Thyroid gland (tissue), 4 donors: Measurements from ENCODE around the gene GRPEL1. TPM values are rescaled to one million over a fixed set of nuclear protein-coding genes. Genes with fewer than 3 reads are reported as not detected.

Experiments
- DNase-seq, 2 donors: peaks; one replicate each; pipeline ENCODE4 v3.0.0-alpha.2; 2019
- H3K27ac ChIP-seq, 3 donors: fragments of 200-600 bp; sonication (generic); 1 replicate in 2 of 3; 2 replicates in 1 of 3; pipeline ENCODE4 v1.5.1; 2016 to 2019; ENCODE audit warnings: mild to moderate bottlenecking in 1 of 3, moderate library complexity in 1 of 3
- H3K27me3 ChIP-seq: fragments of 200-600 bp; sonication (generic); one replicate; pipeline ENCODE4 v1.5.1; 2019
- H3K36me3 ChIP-seq, 2 donors: fragments of 200-600 bp; sonication (generic); one replicate each; pipeline ENCODE4 v1.5.1; 2016 to 2019
- H3K4me1 ChIP-seq, 2 donors: fragments of 200-600 bp; sonication (generic); one replicate each; pipeline ENCODE4 v1.5.1; 2017 to 2019
- H3K4me3 ChIP-seq, 3 donors: fragments of 200-600 bp; sonication (generic); replicated peaks in 1 of 3; 1 replicate in 2 of 3; 2 replicates in 1 of 3; pipeline ENCODE4 v1.5.1; 2016; ENCODE audit warnings: mild to moderate bottlenecking in 1 of 3
- H3K9me3 ChIP-seq: fragments of 200-600 bp; sonication (generic); one replicate; pipeline ENCODE4 v1.5.1; 2017
- POLR2A ChIP-seq, 2 donors: fragments of 450-650 bp; IDR thresholded peaks; one replicate each; pipeline ENCODE4 v1.6.1; 2017; ENCODE audit warnings: antibody characterized with exemption in 2 of 2, mild to moderate bottlenecking in 2 of 2, moderate library complexity in 1 of 2
- WGBS, 2 donors: methylation state at CpG; one replicate each; pipeline ENCODE4 v1.1.5; 2017; 5-methylcytosine and 5-hydroxymethylcytosine counted together
- intact Hi-C: fragments of 100-400 bp; cut with DNase I; formaldehyde crosslinking; loops from one replicate; pipeline ENCODE4 v1.15.1; 2023
- total RNA-seq, 4 donors: library from RNA; depleted of rRNA; stranded (reverse); fragments of >200 nt; gene quantifications; one replicate each; pipeline ENCODE4 v1.2.3, GENCODE V29; 2016
- TF ChIP-seq, protein P1 (sequence below), 6 experiments: fragments of 200-600 bp in 3 of 6; fragments of 450-650 bp in 3 of 6; sonication (generic) in 3 of 6; IDR thresholded peaks; one replicate each; pipeline ENCODE4 v1.5.1; 2016 to 2019; ENCODE audit warnings: antibody characterized with exemption in 6 of 6, mild to moderate bottlenecking in 2 of 6, inconsistent platforms in 1 of 6, moderate library complexity in 1 of 6

Gene GRPEL1
- total RNA-seq, 4 donors from 2014 or later, result 13.4 to 21.9 (median 17.5) TPM

DNA sequence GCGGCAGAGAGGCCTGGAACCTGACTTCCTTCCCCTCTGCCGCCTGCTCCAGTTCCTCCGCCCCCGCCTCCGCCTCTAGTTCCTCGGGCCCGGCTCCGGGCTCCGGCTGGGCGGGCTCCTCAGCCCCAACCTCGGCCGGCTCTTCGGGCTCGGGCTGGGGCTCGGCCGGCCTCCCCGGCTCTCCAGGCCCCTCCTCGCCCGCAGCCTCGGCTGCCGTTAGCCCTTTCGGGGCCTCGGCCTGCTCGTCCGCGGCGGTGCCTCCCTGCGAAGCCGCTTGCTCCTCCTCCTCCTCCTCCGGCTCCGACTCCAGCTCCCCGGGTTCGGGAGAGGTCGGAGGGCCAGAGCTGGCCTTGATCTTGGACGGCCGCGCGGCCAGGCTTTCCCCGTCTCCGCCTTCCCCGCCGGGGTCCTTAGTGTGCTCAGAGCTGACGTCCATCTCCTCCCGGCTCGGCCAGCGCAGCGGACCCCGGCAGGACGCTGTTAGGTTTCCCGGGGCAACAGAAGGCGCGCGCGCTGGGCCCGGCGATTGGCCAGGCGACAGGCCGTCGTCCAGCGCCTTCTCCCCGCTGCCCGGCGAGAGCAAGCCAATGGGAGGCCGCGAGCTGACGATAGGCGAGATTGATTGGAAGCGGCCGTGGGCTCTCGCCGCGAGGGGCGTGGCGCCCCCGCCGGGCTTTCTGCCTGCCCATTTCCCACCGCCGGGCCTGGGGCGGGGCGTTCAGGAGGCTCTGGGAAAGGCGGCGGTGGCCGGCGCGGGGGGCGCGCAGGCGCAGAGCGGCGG is 25.2 kb downstream of the GRPEL1 start:
- intact Hi-C loops, result loop anchor here (2.0 to 10.0 kb wide), 3 partner anchors 26 to 138 kb away; partner anchors contain the start of genes GRPEL1 and TBC1D14
- TF ChIP-seq, protein P1, sequence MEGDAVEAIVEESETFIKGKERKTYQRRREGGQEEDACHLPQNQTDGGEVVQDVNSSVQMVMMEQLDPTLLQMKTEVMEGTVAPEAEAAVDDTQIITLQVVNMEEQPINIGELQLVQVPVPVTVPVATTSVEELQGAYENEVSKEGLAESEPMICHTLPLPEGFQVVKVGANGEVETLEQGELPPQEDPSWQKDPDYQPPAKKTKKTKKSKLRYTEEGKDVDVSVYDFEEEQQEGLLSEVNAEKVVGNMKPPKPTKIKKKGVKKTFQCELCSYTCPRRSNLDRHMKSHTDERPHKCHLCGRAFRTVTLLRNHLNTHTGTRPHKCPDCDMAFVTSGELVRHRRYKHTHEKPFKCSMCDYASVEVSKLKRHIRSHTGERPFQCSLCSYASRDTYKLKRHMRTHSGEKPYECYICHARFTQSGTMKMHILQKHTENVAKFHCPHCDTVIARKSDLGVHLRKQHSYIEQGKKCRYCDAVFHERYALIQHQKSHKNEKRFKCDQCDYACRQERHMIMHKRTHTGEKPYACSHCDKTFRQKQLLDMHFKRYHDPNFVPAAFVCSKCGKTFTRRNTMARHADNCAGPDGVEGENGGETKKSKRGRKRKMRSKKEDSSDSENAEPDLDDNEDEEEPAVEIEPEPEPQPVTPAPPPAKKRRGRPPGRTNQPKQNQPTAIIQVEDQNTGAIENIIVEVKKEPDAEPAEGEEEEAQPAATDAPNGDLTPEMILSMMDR (IDR thresholded peaks at IDR 0.05), result peak in 3 of 6 experiments; percentile 56 to 83 (median 69)
- TF ChIP-seq POLR2A (IDR thresholded peaks at IDR 0.05), result peak in 1 of 2 donors; percentile 45
- Histone ChIP-seq H3K27ac (peak overlapping the region; percentile 14 to 50 (median 46)), H3K36me3 (no peaks in the 10 kb centered on the region), H3K4me1 (peaks cover 32 to 38% of the 10 kb centered on the region in 2 donors), H3K4me3 (peak overlapping the region; percentile 17 to 74 (median 33)), H3K9me3 (no peaks in the 10 kb centered on the region), H3K27me3 (no peaks in the 10 kb centered on the region)
- 1 to 2% methylated on average over 29 to 41 of the region's 90 CpGs for WGBS, 2 donors
- peak; percentile 98 for DNase-seq

DNA sequence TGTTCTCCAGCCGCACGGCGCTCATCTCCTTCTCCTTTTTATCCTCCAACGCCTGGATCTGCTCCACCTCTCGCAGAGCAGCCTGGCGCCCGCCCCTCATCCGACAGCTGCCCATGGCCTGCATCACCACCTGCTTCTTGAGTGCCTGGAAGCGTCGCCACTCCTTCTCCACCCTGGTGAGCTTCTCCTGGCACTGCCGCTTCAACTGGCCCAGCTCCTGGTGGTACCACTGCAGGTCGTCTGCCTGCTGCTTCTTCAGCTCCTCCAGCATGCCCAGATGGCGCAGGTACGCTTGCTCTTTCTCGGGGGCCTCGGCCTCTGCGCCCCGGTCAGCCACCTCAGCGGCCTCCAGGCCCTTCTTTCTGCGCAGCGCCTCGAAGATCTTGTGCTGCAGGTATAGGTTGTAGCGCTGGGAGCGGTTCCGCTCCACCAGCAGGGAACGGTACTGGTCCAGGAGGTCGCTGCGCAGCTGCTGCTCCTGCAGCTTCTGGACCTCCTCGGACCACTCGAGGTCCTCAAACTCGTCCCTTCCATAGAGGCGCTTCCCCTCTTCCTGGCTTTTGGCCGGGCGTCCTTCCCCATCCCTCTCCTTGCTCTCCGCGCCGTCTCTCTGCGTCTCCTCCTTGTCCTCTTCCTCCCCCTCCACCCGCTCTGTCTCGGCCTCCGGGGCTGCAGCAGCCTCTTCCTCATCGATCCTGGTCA is 25.9 kb downstream of the GRPEL1 start:
- H3K9me3 ChIP-seq, result no peaks in the 10 kb centered on the region
- intact Hi-C loops, result loop anchor here (2.0 to 10.0 kb wide), 3 partner anchors 27 to 137 kb away; partner anchors contain the start of genes GRPEL1 and TBC1D14
- peak in 1 of 2 donors; percentile 27 for DNase-seq

DNA sequence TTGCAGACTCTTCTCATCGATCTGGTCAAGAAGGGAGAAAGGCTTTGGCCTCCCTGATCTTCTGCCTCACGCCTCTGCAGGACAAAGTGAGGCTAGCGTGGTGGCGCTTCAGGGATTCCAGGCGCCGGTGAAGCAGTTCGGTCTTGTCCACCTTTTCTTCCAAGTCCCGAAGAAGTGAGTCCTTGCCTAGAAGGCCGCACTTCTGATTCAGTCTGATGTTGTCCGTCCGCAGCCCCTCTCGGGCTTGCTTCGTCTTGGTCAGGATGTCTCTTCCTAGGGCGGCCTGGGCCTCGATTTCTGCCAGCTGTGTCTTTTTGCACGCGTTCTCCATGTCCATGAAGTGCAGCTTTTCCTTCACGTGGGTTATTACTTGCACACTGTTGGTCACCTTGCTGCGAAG is 26.6 kb downstream of the GRPEL1 start:
- Histone ChIP-seq H3K27ac (no peak overlapping the region), H3K4me3 (no peak overlapping the region), H3K4me1 (peaks cover 28% of the 10 kb centered on the region in 2 donors), H3K27me3 (no peaks in the 10 kb centered on the region), H3K36me3 (no peaks in the 10 kb centered on the region), H3K9me3 (no peaks in the 10 kb centered on the region)
- intact Hi-C loops, result loop anchor here (5.0 to 10.0 kb wide), 2 partner anchors 54 to 136 kb away; partner anchors contain the start of gene TBC1D14
- 93 to 94% methylated on average over 19 of the region's 19 CpGs for WGBS, 2 donors
- no peak for DNase-seq
- TF ChIP-seq POLR2A (IDR thresholded peaks at IDR 0.05), result no peak
- TF ChIP-seq, protein P1 (IDR thresholded peaks at IDR 0.05), result no peak

More for the DNA sequence above, 25.9 kb downstream of the GRPEL1 start:
- Histone ChIP-seq H3K36me3 (no peaks in the 10 kb centered on the region), H3K4me1 (peaks cover 32 to 35% of the 10 kb centered on the region in 2 donors), H3K4me3 (peak overlapping the region; percentile 17 to 74 (median 33)), H3K27ac (peak overlapping the region in 2 of 3 donors; percentile 14 to 50), H3K27me3 (no peaks in the 10 kb centered on the region)
- TF ChIP-seq, protein P1 (IDR thresholded peaks at IDR 0.05), result no peak
- TF ChIP-seq POLR2A (IDR thresholded peaks at IDR 0.05), result no peak
- 22 to 25% methylated on average over 41 to 42 of the region's 42 CpGs for WGBS, 2 donors

- no peaks in the 10 kb centered on the region for H3K9me3 ChIP-seq
- WGBS, 2 donors, result 90 to 92% methylated on average over 4 of the region's 4 CpGs
- no peak for DNase-seq
- H3K4me3 ChIP-seq, result no peak overlapping the region
- intact Hi-C loops, result loop anchor here (5.0 to 10.0 kb wide), 2 partner anchors 53 to 136 kb away; partner anchors contain the start of gene TBC1D14
- peaks cover 23% of the 10 kb centered on the region in 2 donors for H3K4me1 ChIP-seq
- TF ChIP-seq, protein P1 (IDR thresholded peaks at IDR 0.05), result no peak
- H3K27ac ChIP-seq, result no peak overlapping the region
- H3K27me3 ChIP-seq, result no peaks in the 10 kb centered on the region
- no peaks in the 10 kb centered on the region for H3K36me3 ChIP-seq
These were observed 27.1 kb downstream of the GRPEL1 start for GRCh38 chr4:7040765-7041164.
